GM18511 (cell line): Measurements from ENCODE around the gene B4GALT4.
"Not testable (repeated sequence)": the region's sequence is repeated elsewhere in the genome, so short reads cannot be mapped to it uniquely, and the experiment has no call there.

Experiments
- ATAC-seq: cut with Tn5 transposase; IDR thresholded peaks from one replicate; pipeline ENCODE4 v1.9.1; 2021; ENCODE audit warnings: mild to moderate bottlenecking, moderate library complexity; ENCODE audit not compliant: unreplicated experiment

B4GALT4 gene

GRCh38 chr3:119206611-119207511 lies 33.8 kb downstream of the B4GALT4 start:
- ATAC-seq: peak; percentile 45

GRCh38 chr3:119205685-119206084 lies 35.0 kb downstream of the B4GALT4 start:
- no peak for ATAC-seq

GRCh38 chr3:119205209-119205608 lies 35.5 kb downstream of the B4GALT4 start:
- no peak for ATAC-seq

- no peak for ATAC-seq
Measured at GRCh38 chr3:119195911-119196310, 44.8 kb downstream of the B4GALT4 start.

GRCh38 chr3:119195151-119195476 lies 45.6 kb downstream of the B4GALT4 start:
- no peak for ATAC-seq

- no peak for ATAC-seq
Measured at GRCh38 chr3:119194237-119195150, 46.2 kb downstream of the B4GALT4 start.

GRCh38 chr3:119191800-119192199 lies 48.9 kb downstream of the B4GALT4 start:
- no peak for ATAC-seq

- ATAC-seq: no peak
Measured at GRCh38 chr3:119187266-119187665, 53.4 kb downstream of the B4GALT4 start.

- ATAC-seq: no peak
Measured at GRCh38 chr3:119184796-119185570, 55.7 kb downstream of the B4GALT4 start.

- ATAC-seq: no peak
Measured at GRCh38 chr3:119184111-119184510, 56.6 kb downstream of the B4GALT4 start.

- ATAC-seq: no peak
Measured at GRCh38 chr3:119181765-119182164, 58.9 kb downstream of the B4GALT4 start.

- ATAC-seq: no peak
Measured at GRCh38 chr3:119177321-119177720, 63.4 kb downstream of the B4GALT4 start.

- ATAC-seq: no peak
Measured at GRCh38 chr3:119176778-119177177, 63.9 kb downstream of the B4GALT4 start.

- ATAC-seq: no peak
Measured at GRCh38 chr3:119175872-119176756, 64.6 kb downstream of the B4GALT4 start.

GRCh38 chr3:119173325-119173724 lies 67.4 kb downstream of the B4GALT4 start, which contains the start of gene UPK1B:
UPK1B (plus strand) TSS chr3:119173598; CDS start chr3:119186742, 13,144 bp downstream.
- no peak for ATAC-seq

- no peak for ATAC-seq
Measured at GRCh38 chr3:119170821-119171220, 69.9 kb downstream of the B4GALT4 start.

- not testable (repeated sequence) for ATAC-seq
Measured at GRCh38 chr3:119164745-119165144, 75.9 kb downstream of the B4GALT4 start.
